GM18499 (cell line): ENCODE data around the gene CFAP77.

Experiments used
- ATAC-seq: cut with Tn5 transposase; IDR thresholded peaks from one replicate; pipeline ENCODE4 v1.9.1; 2021; ENCODE audit warnings: moderate number of reproducible peaks; ENCODE audit not compliant: insufficient read depth, unreplicated experiment

The CFAP77 gene

DNA sequence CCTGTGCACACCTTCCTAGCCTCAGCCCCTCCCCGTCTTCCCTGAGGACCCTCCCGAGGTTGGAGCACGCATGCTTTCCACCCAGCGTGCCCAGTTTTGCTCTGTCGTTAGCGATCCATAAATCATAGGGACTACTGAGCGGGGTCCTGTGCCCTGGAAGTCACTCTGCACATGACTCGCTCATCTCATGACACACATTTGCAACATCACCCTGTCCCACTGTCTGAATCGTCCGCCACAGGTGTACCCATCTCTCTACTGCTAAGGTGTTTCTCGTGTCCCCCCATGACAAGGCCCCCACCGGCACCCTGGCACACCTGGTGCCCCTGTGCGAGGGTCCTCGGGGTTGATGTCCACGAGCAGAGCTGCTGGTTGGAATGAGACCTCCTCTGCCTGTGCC lies 103.4 kb downstream of the CFAP77 start:
- ATAC-seq: no peak

DNA sequence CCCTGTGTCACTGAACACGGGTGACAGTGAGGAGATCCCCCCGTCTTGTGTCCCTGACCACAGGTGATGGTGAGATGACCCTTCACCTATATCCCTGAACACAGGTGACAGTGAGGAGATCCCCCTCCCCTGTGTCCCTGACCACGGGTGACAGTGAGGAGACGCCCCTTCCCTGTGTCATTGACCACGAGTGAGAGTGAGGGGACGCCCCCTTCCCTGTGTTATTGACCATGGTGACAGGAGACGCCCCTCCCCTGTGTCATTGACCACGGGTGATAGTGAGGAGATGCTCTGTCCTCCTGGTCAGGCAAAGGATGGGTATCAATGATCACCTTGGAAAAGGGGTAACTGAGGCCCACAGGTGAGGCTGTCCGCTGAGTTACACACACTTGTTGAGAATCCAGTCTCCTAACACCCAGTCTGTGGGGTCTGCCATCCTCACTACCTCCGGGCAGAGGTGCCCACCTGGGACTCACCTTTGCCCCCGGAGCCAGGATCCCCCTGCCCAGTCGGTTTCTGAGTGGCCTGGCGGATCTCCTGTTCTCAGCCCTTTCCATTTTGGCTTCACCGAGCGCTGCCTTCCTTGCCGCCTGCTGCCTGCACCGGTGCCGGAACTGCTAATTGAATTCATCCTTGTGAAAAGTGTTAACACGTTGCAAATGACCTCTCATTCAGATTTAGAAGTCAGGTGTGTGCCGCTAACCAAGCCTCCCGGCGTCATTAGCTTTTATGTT lies 104.2 kb downstream of the CFAP77 start:
- no peak for ATAC-seq

DNA sequence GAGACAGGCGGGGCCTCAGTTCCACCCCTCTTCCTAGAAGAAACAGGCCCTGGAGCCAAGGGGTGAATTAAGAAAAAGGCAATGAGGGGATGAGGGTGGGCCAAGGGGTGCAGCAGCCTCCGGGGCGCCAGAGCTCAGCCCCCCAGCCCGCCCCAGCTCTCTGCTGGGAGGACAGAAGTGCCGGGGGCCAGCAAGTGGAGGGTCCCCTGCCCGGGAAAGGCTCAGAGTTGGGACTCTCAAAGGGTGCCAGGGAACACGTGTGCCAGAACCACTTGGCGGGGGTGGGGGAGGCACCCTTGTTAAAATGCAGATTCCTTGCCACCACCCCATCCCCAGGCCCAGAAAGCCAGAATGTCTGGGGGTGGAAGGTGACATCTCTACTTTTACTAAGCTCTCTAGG lies 104.8 kb downstream of the CFAP77 start:
- ATAC-seq: no peak

DNA sequence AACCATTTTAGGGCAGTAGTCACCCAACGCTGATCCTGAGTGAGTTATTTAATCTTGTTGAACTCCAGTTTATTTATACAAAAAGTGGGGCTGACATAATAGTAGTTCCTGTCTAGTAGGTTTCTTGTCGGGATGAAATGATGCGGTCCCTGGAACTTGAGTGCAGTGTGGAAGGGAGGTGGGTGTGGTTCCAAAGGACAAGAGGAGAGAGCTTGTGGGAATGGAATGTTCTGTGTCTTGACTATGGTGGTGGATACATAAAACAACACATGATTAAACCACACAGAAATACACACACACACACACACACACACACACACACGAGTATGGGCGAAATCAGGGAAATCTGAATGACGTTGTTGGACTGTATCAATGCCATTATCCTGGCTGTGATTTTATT lies 106.3 kb downstream of the CFAP77 start:
- no peak for ATAC-seq

DNA sequence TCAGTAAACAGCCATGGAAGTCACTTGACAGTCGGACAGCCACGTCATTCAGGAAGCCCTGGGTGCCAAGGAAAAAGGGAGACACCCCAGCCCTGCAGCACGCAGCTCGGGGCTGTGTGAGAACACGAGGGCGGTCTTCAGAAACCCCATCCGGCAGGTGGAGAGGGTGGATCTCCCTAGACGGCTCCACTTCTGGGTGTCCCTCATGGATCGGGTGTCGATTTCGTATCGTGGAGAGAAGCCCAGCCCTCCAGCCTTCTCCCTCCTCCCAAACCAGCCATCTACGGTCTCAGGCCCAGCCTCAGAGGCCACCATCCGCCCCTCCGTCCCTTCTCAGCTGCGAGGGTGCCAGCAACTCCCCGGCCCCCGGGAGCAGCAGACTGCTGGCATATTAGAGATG lies 106.9 kb downstream of the CFAP77 start:
- ATAC-seq: no peak

DNA sequence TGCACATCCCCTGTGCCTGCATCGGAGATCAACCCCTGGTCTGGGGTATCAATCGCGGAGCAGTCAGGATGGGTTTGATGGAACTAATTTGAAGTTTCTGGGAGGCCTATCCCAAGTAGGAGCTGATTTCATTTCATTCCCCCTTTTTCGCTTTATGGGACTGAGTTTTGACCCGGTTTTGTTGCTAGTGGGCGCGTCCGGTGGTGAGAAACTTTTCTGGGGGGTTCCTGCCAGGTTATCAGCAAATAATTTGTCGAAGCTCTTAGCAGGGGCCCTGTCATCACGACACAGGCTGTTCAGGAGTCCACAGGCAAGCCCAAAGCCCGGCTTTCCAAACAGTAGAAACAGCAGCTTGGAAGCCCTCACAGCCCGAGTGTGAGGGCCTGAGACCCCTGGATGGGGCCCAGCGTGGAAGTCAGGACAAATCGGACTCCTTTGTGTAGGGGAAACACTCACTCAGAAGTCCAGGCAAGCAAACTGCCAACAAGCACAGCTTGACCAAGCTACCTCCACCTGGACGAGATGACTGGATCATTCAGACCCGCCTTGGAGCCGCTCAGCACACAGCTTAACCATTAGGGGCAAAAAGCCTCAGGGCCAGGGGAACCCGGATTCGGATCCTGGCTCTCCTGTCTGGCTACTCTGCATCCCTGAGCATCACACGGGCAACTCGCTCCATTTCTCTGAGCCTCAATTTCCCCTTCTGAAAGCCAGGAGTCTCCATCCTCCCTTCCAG lies 108.0 kb downstream of the CFAP77 start:
- ATAC-seq: no peak

DNA sequence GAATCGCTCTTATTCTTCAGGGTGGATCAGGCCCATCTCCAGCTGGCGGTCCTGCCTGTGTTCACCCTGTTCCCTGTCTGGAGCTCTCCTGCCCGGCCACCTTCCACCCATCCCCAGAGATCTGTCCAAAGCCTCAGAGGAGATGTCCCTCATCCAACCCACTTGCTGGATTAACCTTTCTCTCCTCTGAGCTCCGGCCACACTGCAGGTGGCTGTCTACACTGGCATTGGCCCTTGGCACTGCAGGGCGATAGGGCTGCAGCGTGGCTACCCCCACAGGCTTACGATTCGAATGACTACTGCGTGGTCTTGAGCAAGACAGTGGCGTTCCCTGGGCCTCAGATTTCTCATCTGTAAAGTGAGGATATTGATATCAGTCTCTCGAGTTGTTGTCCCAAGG lies 108.6 kb downstream of the CFAP77 start:
- no peak for ATAC-seq

DNA sequence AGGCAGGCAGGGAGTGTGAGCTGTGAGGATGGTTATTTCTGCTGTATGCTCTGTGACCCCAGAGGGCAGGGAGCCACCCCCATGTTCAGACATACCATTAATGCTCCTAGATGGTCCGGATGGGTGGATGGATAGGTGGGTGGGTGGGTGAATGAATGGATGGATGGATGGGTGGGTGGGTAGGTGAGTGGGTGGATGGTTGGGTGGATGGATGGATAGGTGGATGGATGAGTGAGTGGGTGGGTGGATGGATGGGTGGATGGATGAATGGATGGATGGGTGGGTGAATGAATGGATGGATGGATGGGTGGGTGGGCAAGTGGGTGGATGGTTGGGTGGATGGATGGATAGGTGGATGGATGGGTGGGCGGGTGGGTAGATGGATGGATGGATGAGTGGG lies 109.0 kb downstream of the CFAP77 start:
- no peak for ATAC-seq

DNA sequence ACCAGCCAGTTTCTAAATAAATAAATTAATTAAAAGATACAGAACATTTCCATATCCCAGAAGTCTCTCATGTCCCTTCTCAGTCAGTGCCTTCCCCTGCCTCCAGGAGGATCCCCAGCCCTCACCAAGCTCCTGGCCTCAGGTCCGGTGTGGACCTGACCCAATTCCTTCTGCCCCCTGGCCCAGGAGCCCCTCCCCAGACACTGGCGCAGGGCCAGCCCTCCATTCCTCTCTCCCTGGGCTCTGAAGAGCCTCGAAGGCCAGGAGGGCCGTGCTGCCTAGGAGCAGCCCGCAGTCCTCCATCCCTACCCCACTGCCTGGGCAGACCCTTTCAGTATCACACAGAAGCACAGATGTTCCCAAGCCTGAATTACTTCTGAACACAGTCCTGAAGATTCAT lies 110.6 kb downstream of the CFAP77 start:
- ATAC-seq: no peak

DNA sequence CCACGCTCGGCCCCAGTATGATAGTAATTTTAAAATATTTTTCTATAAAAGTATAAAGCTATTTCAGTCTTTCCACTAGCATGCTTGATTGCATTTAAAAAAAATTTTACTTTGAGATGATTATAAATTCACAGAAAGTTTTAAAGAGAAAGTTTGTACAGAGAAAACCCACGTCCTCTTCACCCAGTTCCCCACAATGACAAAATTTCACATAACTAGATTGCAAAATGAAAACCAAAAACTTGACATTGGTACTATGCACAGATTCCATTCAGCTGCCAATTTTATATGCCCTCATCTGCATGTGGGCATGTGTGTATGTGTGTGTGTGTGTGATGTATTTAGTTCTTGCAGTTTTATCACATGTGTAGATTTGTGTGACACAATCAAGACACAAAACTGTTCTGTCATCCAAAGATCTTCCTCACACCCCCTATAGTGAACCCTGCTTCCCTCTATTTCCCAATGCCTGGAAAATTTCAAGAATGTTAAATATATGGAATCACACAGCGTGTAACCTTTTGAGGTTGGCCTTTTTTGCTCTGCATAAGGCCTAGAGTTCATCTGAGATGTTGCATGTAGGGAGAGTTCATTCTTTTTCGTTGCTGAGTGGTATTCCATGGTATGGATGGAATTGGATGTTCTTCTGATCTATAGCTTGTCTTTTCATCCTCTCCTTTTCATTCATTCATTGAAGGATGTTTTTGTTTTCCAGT lies 115.5 kb downstream of the CFAP77 start:
- ATAC-seq: no peak

DNA sequence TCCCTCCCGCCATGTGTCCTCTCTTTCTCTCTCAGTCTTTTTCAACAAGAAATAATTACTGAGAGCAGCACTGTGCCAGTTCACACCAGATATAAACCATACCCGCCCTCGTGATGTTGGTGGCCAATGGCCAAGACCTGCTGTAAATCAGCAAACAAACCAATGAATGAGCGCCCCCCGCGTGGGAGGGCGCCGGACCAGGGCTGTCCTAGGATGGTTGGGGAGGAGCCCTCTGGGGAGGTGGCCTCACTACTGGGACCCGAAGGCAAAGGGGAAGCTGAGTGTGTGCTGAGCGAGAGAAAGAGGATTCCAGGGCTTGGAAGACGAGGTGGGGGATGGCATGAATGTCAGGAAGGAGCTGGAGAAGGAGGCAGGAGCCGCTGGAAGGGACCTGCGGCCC lies 121.2 kb downstream of the CFAP77 start:
- ATAC-seq: no peak

DNA sequence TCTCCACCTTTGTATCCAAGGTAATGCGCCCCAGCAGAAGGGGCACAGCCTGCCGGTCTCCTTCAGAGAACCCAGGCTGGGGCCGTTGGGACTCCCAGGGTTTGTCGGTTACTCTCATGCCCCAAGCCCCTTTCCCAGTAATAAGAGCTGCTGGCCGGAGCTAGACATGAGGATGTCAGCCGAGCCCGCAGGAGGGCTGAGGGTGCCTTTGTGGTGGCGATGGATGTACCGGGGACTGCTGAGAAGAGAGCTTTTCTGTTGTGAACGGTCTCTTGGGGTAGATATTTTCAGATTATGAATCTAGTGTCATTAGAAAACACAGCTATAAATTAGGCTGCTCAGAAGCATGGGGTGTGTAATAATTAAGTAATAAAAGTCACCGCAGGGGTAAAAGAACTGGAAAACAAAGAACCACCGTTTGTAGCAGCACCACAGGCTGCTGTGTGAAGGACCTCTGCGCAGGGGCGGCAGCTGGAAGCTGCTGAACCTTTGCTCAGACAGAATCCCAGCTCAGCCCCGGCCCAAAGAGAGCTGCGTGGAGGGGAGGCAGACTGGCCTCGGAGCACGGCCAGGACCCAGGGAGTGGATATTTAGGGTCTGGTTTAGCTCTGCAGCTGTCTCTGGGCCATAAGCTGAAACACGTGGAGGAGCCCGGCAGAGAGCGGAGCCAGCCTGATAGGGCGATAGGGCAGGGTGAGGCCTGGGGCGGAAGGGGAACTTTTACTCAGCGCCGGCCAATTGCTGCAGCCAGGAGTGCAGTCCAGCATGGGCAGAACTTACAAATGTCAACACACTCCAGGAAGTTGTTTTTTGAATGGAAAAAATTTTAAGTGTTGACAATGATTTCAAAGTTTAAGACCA lies 121.9 kb downstream of the CFAP77 start:
- ATAC-seq: no peak

DNA sequence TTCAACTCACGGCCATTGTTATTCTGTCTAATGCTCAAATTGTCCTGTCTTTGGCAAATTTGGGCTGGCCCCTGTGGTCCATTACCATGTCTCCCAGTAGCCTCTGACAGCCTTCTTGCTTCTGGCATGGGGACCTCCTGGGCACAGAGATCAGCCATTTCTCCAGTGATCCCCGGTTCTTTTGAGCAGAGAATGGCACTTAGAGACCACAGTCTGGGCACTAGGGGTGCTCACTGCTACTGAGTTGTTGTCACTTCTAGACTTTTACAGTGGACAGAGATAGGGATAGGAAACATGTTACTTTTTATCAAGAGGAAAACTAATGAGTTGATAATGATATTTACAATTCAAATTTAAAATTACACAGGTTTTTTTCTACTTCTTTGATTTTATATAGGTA lies 124.8 kb downstream of the CFAP77 start:
- ATAC-seq: no peak

DNA sequence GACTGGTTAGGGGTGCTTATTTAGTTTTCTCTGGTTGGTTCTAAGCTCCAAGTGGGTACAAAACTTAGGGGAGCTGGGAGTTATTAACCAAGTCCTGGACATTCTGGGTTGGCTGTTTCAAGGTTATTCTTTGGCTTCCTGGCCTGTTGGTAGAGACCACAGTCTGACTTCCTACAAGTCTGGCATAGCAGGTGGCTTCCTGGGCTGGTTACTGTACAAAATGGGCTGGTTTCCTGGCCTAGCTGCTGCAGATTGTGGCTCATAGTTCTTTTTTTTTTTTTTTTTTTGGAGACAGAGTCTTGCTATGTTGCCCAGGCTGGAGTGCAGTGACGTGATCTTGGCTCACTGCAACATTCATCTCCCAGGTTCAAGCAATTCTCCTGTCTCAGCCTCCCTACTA lies 126.1 kb downstream of the CFAP77 start:
- no peak for ATAC-seq

DNA sequence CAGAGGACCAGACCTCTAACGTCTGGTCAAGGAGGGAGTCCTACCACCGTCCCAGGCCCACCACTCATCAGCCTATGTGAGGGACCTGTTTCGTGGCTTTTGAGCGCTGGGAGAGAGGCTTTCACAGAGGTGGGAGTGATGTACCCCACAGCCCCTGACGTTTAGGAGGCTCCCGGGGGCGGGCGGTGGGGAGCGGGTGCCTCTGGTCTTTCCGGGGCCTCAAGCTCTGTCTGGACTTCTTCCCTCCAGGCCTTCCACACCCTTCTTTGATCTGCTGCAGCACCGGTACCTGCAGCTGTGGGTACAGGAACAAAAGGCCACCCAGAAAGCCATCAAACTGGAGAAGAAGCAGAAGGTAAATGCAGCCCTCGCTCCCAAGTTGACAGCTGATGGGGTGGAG lies 127.3 kb downstream of the CFAP77 start:
- no peak for ATAC-seq

DNA sequence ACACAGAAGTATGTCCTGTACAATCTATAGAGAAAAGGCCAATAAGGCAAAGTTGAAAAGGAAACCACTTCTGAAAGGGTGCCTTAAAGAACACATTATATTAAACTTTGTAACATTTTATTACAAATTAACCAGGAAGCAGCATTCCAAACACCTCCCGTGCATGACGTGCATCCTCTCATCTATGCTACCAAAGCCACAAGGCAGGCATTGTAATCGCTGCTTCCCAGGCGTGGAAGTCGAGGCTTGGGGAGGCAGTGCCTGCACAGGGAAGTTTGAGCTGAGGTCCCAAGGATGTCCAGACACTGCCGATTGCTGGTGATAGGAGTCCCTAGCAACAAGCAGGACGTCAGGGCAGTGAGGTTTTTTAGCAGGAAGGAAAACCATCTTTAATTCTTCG lies 128.1 kb downstream of the CFAP77 start:
- ATAC-seq: no peak

DNA sequence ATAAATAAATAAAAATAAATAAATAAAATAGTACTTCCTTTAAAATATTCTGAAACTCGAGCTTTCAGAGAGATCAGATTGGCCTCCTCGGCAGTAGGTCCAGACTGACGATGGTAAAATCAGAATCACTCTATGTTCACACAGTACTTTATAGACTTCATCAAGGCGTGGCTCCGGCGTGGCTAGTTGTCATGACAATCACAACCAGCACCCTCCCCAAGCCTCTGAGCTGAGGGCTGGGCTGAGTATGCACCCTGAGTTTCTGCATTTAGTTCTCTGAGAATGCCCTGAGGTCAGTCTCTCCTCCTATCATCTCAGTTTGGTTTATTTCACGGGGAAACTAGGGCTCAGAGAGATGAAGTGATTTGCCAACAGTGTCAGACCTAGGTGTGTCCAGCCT lies 129.1 kb downstream of the CFAP77 start:
- no peak for ATAC-seq

DNA sequence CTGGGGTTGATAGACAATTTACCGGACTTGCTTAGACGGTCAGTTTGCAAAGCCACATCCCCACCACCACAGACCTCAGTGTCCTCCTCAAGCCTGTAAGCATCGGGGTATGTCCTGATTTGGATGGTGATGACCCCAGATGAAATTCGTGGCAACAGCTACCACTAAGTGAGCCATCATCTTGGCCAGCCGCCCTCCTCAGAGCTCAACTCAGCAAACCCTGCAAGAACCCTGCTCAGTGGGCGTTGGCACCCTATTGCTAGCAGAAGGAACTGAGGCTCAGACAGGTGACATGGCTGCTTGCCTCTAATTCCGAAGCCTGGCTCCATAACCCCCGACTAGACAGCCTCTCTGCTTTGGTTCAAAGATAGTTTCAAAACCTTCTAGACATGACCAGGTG lies 131.0 kb downstream of the CFAP77 start:
- no peak for ATAC-seq

DNA sequence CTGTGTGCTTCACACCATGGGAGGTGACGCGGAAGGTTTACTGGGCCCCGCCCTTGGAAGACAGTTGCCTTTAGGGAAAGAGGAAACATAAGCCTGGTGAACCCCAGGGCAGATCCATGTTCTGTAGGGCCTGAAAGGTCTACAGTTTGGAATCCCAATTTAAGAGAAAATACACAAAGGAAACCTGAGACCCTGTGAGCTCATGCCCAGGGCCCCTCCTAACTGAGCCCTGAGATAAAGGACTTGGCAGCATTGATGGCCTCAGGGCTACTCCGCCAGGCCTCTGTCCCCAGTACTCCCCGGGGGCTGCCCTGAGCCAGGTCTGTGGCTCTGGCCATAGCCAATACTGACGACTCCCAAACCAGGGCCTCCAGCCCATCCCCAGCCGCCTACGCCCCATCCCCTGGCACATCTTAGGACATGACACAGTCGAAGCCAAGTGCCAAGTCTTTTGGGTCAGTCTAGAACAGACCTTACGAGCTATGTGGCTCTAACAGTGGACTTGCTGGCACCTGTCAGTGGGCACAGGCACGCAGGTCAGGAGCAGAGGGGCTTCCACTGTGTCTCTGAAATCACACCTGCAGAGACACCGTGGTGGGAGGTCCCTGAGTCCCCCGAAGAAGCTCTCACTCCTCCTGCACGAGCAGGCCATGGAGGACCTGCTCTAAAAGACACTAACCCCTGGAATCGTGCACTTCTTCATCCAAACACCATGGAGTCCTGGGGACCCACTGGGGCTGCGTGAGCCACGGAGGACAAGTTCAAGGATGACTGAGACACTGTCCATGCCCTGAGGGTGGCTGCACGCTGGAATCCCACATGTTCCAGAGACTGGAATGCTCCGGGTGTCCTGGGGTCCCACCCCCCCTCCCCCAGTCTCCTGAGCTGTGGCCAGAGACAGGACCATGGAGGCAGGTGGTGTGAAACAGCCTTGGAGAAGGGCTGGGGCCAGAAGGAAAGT lies 132.1 kb downstream of the CFAP77 start:
- ATAC-seq: no peak
